ENCODE results near the gene ZNF646. TPM values are rescaled to one million over a fixed set of nuclear protein-coding genes. Genes with fewer than 3 reads are reported as not detected.
A peak's percentile ranks its signal among the peaks of the same experiment; 100 is the strongest.

ZNF646 gene
- total and polyA plus RNA-seq, 2 of the 13 experiments (the other 11 are each of a cell fraction or from before 2014, with no cell fraction given) = 3.4 to 10.9 TPM

GRCh38 chr16:31113121-31114120, 39.2 kb downstream of the ZNF646 start (continued):
- 0 out of 2 replicates have a peak, but pooled peaks have one; percentile 42 for TF ChIP-seq PRMT3 (CRISPR knock-in tag; IDR thresholded peaks at IDR 0.05; ENCODE audit: borderline replicate concordance, low read depth)
- no peak for TF ChIP-seq TOE1 (CRISPR knock-in tag; IDR thresholded peaks at IDR 0.05)
- no peak for TF ChIP-seq KDM6A (CRISPR knock-in tag; IDR thresholded peaks at IDR 0.05; ENCODE audit: low read depth)
- no peak for TF ChIP-seq ZNF75D (CRISPR knock-in tag; IDR thresholded peaks at IDR 0.05; ENCODE audit: borderline replicate concordance)
- 0 out of 2 replicates have a peak, but pooled peaks have one; percentile 11 for TF ChIP-seq TAF1 (CRISPR knock-in tag; IDR thresholded peaks at IDR 0.05)
- TF ChIP-seq TSC22D2 (CRISPR knock-in tag; IDR thresholded peaks at IDR 0.05; ENCODE audit: borderline replicate concordance) = no peak
- peak; percentile 23 for TF ChIP-seq TEAD3 (CRISPR knock-in tag; optimal IDR thresholded peaks at IDR 0.05; ENCODE audit: borderline replicate concordance)
- TF ChIP-seq ZNF589 (CRISPR knock-in tag; conservative IDR thresholded peaks at IDR 0.05) = no peak
- 0 out of 2 replicates have a peak, but pooled peaks have one; percentile 18 for TF ChIP-seq ZNF670 (CRISPR knock-in tag; IDR thresholded peaks at IDR 0.05; ENCODE audit: borderline replicate concordance)
- no peak for TF ChIP-seq ZNF839 (CRISPR knock-in tag; IDR thresholded peaks at IDR 0.05; ENCODE audit: borderline replicate concordance)
- no peak for TF ChIP-seq PRDM10 (CRISPR knock-in tag; IDR thresholded peaks at IDR 0.05; ENCODE audit: low read depth)
- 0 out of 2 replicates have a peak, but pooled peaks have one; percentile 11 for TF ChIP-seq ELF3 (CRISPR knock-in tag; IDR thresholded peaks at IDR 0.05)
- TF ChIP-seq ZNF367 (CRISPR knock-in tag; IDR thresholded peaks at IDR 0.05; ENCODE audit: borderline replicate concordance) = no peak
- TF ChIP-seq ZNF770 (CRISPR knock-in tag; IDR thresholded peaks at IDR 0.05) = peak; percentile 28
- no peak for TF ChIP-seq NR2F1 (CRISPR knock-in tag; IDR thresholded peaks at IDR 0.05)
- TF ChIP-seq ZNF256 (CRISPR knock-in tag; conservative IDR thresholded peaks at IDR 0.05) = no peak
- TF ChIP-seq SAP130 (CRISPR knock-in tag; IDR thresholded peaks at IDR 0.05; ENCODE audit: low read depth) = 0 out of 2 replicates have a peak, but pooled peaks have one; percentile 49
- TF ChIP-seq ZNF12 (CRISPR knock-in tag; IDR thresholded peaks at IDR 0.05) = peak; percentile 87; the same call in 1 of the 2 replicates
- no peak for TF ChIP-seq CREB1 (IDR thresholded peaks at IDR 0.05)
- TF ChIP-seq CREB1 (CRISPR knock-in tag; IDR thresholded peaks at IDR 0.05) = 0 out of 2 replicates have a peak, but pooled peaks have one; percentile 27
- TF ChIP-seq, protein P1, sequence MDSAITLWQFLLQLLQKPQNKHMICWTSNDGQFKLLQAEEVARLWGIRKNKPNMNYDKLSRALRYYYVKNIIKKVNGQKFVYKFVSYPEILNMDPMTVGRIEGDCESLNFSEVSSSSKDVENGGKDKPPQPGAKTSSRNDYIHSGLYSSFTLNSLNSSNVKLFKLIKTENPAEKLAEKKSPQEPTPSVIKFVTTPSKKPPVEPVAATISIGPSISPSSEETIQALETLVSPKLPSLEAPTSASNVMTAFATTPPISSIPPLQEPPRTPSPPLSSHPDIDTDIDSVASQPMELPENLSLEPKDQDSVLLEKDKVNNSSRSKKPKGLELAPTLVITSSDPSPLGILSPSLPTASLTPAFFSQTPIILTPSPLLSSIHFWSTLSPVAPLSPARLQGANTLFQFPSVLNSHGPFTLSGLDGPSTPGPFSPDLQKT (CRISPR knock-in tag; IDR thresholded peaks at IDR 0.05; ENCODE audit: borderline replicate concordance) = no peak
- TF ChIP-seq ZNF879 (CRISPR knock-in tag; IDR thresholded peaks at IDR 0.05) = no peak
- TF ChIP-seq BORCS8-MEF2B (CRISPR knock-in tag; IDR thresholded peaks at IDR 0.05) = 0 out of 2 replicates have a peak, but pooled peaks have one; percentile 40
